HG02938 (cell line): Measurements from ENCODE around the gene WSCD2.

Experiments
- ATAC-seq: cut with Tn5 transposase; IDR thresholded peaks from one replicate; pipeline ENCODE4 v1.9.1; 2021; ENCODE audit warnings: mild to moderate bottlenecking, moderate library complexity; ENCODE audit not compliant: unreplicated experiment

WSCD2 gene

DNA sequence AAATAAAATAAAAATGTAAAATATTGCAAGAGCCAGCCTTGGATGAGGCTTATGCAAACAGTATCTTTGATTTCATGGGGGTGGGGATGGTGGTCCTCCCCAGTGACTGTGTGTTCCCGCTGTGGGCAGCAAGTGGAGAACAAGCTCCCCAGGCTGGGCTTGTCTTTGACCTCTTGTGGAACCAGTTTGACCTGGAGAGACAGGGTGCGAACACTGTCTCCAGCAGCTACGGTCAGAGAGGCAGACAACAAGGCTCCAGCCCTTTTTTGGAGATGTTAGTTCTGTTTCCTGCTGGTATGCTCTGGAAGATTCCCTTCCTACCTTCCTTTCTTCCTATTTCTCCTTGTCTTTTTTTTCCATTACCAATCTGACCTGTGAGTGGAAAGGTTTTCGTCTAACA lies 21.8 kb upstream of the WSCD2 start:
- ATAC-seq = no peak

- ATAC-seq = no peak
Measured at GRCh38 chr12:108109504-108109903, 19.6 kb upstream of the WSCD2 start.

GRCh38 chr12:108109954-108110353 lies 19.1 kb upstream of the WSCD2 start:
- ATAC-seq = no peak

DNA sequence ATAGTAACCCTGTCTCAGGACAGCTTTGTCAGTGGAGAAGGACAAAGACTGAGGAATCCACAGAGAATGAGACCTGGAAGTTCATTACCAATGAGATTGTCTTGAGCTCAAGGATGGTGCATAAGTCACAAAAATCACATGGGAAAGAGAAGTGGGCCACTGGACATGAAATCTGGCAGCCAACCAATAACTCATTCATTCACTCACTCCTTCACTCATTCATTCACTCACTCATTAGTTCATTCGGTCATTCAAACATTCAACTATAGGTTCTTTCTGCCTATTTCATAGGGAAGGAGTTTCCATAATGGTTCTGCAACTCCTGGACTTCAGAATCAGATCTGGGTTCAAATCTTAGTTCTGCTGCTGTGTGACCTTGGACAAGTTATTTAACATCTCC lies 18.2 kb upstream of the WSCD2 start:
- no peak for ATAC-seq

GRCh38 chr12:108112832-108113556 lies 16.1 kb upstream of the WSCD2 start:
- ATAC-seq = no peak

DNA sequence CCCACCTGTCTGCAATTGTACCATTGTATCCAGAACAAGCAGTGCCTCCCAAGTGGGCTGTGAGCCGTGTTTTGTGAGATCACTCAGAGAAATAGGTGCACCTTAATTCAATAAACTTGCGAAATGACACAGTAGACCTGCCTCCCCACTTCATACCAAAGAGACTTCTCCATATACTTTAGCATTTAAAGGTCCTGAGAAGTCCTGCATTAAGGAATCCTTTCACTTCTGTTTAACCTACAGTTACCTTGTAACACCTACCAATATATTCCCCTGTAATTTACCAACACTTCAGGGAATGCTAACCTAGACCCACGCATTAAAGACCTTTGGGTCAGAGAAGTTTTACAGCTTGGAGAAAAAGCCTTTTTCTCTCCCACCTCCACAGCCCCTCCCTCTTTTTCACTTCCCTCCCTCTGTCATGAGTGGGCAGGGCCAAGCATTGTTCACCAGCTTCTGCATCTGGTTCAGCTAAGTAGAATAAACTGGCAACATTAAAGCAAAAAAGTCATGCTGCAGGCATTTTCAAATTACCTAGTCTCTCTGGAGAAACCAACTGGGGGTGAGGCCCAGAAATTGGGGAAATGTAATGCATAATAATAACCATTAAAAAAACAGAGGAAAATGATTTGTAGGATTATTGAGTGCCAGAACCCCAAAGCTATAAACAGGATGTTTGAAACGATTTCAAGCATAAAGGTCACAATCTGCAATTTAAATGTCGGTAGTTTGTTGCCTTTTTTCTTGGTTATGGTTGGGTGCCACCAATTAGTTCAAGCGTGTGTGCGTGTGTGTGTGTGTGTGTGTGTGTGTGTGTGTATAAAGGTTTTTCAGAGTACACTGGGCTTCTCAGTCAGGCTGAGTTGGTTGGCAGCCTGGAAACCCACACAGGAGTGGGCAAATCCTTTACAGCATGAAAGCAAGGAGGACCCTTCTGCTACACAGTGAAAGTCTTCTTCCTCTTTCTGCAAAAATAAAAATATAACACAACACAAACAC lies 13.7 kb upstream of the WSCD2 start:
- ATAC-seq = no peak

DNA sequence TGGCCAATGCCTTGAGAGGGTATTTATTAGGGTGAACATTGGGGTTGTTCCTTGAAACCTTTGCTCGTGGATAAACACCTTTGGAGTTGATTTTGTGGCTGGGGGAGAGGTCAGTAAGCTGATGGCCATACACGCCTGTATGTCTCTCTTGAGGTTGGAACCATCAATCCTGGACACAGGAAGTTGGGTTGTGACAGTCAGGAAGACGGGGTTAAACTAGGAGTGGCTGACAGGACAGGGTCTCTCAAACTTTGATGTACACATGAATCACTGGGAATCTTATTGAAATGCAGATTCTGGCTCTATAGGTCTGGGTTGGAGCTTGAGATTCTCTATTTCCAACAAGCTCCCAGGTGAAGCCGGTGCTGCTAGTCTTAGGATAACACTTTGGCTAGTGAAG lies 12.8 kb upstream of the WSCD2 start:
- no peak for ATAC-seq

GRCh38 chr12:108116699-108117098 lies 12.4 kb upstream of the WSCD2 start:
- no peak for ATAC-seq

DNA sequence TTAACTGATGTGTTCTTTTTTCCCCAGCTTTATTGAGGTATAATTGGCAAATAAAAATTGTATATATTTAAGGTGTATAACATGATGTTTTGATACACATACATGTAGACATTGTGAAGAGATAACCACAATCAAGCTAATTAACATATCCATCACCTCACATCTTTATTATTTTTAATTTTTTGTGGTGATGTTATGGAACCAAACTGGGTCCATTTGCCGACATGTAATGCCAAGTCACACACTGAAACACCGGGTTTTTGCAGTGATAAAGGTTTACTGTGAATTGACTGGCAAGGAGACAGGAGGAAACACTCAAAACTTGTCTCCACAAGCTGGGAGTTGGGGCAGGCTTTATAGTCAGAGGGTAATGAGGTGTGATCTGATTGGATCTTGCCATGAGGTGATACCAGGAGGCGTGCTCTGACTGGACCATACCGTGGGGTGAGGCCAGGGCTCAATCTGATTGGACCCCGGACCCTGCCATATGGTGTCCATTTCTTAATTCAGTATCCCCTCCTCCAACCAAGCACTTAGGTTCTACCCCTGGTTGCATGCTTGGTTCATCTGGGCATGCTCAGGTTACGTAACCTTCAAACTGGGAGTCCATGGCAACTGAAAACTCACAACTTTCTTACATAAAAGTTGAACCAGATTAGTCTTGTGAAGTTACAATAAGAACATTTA lies 11.8 kb upstream of the WSCD2 start:
- no peak for ATAC-seq

DNA sequence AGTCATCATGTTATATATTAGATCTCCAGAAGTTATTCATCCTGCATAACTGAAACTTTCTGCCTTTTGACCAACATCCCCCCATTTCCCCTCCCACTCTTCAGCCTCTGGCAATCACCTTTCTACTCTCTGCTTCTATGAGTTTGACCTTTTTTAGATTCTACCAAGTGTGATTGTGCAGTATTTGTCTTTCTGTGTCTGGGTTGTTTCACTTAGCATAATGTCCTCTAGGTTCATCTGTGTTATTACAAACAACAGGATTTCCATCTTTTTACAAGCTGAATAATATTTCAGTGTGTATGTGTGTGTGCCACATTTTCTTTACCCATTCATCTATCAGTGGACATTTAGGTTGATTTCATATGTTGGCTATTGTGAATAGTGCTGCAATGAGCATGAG lies 11.2 kb upstream of the WSCD2 start:
- ATAC-seq = no peak

DNA sequence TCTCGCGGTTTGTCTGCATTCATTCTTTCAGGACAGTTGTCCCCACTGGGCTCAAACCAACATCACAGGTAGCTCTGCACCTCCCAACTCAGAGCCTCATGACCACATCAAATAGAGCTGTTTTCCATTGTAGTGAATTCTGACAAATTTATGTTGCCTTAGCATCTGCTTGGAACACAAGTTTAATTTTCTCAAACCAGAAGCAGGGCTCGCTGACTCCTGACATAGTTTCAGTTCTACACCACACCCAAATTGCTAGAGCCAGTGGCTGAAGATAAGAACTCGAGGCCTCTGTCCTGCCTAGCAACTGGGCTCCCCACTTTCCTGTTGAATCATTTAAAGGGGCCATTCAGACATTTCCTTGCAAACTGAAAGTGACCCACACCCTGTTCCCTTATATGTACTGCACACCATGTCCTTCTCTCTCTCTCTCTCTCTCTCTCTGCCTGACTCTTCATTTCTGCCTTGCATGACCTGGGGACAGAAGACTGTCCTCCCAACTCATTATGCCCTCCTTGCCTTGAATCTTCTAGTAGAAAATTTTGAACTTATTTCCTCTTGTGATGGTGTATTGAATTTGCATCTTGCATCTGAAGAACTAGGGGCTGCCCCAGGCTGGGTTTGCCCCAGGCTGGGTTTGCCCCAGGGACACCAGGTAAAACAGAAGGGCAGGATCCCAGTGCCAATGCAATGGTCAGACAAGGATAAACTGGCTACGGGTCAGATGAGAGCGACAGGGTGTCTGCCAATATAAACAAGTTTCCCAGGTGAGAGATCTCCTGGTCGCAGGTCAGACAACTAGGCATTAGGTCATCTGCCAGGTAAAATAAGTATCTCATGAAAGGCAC lies 9.7 kb upstream of the WSCD2 start:
- ATAC-seq = no peak

GRCh38 chr12:108119974-108120862 lies 8.9 kb upstream of the WSCD2 start:
- ATAC-seq = no peak

- no peak for ATAC-seq
Measured at GRCh38 chr12:108120863-108121165, 8.3 kb upstream of the WSCD2 start.

DNA sequence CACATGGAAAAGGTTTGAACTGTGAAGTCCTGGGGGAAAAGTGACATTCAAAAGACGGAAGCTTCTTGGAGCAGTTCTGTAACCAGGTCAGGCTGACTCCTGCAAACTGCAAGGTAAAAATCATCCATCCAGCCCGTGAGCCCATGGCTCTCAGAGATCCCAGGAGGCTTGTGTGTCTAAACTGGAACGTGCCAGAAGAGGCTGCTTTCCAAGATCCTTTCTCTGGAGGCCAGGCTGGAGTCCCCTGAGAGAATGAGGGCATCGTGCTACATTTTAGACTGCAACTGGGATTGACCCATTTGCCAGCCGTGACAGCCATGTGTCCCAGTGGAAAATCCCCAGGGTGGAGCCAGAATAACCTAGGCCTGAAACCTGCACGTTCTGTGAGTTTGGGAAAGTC lies 7.8 kb upstream of the WSCD2 start:
- no peak for ATAC-seq

GRCh38 chr12:108121728-108122471 lies 7.2 kb upstream of the WSCD2 start:
- ATAC-seq = no peak

DNA sequence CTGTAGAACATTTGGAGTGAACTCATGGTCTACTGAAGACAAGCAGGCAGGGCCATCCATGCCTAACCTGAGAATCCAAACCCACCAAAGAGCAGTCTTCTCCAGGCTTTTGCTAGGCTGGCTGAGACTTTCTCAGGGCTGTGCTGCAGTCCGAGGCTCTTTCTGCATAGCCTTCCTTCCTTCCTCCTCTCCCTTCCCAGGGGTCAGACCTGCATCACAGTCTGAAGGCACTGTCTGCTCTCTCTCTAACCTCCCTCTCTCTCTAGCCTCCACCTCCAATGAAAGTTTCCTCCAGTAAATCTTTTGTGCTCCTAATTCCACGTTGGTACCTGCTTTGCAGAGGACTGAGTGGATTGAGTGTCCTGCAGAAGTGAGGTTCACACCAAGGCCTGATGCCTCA lies 6.4 kb upstream of the WSCD2 start:
- no peak for ATAC-seq

GRCh38 chr12:108123402-108123801 lies 5.7 kb upstream of the WSCD2 start:
- ATAC-seq = no peak

DNA sequence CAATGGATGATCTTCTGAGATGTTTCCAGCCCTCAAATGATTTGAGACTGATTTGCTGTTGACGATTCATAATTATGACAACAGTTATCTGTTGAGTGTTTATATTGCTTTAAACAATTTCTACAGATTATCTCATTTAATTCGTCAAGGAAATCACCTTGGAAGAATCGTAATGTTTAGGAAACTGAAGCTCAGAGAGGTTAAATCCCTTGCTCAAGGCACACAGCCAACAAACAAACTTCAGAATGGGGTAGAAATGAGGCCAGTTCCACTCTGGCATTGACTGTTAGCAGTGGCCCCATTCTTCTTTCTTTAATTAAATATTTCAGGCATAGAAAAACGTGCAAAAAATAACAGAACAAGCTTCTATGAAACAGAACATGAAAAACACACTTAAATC lies 4.0 kb upstream of the WSCD2 start:
- ATAC-seq = no peak

DNA sequence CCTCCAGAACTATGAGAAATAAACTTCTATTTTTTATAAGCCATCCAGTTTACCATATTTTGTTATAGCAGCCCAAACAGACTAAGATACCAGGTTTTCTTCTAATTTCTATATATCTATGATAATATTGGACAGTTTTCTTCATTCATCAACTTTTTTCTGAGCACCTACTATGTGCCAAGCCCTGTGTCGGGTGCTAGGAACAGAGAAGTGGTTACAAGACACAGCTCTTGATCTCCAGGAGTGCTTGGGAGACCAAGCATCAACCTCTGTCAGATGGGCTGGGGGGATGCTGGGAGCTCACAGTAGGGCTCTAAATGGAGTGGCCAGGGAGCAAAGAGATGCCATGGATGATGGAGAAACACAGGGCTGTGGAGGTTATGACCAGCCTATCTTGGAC lies 2.9 kb upstream of the WSCD2 start:
- ATAC-seq = no peak
